Measurements from ENCODE around the gene RNASE13.

RNASE13 gene

DNA sequence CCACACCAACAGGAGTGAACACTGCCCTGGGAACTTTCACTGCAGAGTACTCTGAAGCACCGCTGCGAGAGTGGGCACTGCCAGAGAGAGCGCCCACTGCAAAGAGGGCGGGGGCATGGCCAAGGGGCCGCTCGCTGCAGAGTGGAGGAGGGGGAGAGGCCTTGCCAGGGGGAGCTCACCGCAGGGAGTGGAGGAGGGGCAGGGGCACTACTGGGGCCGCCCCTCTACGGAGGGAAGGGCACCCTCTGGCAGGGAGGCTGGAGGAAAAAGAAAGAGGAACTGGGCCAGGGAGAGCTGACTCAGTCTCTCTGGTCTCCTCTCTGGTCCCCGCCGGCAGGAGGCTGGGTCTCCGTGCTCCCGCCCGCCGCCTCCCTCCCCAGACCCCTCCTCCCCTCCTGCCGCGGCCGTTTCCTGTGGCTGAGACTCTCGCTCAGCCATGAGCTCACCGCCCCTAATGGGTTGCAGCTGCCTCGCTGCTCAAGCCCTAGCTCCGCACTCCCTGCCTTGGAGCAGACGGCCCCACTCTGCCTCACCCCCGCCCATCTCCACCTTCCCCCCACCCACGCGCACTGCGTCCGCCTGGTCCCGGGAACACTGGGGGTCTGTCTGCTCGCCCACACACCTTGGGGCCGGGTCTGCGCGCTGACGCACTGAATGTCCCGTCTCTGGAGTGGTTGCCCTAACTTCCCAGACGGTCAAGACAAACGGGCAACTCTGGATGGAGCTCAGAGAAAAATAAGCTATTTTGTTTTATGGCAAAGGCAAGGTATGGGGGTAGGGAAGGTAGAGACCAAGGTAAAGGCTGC, 36.8 kb upstream of the RNASE13 start:
- TF ChIP-seq, protein P1, sequence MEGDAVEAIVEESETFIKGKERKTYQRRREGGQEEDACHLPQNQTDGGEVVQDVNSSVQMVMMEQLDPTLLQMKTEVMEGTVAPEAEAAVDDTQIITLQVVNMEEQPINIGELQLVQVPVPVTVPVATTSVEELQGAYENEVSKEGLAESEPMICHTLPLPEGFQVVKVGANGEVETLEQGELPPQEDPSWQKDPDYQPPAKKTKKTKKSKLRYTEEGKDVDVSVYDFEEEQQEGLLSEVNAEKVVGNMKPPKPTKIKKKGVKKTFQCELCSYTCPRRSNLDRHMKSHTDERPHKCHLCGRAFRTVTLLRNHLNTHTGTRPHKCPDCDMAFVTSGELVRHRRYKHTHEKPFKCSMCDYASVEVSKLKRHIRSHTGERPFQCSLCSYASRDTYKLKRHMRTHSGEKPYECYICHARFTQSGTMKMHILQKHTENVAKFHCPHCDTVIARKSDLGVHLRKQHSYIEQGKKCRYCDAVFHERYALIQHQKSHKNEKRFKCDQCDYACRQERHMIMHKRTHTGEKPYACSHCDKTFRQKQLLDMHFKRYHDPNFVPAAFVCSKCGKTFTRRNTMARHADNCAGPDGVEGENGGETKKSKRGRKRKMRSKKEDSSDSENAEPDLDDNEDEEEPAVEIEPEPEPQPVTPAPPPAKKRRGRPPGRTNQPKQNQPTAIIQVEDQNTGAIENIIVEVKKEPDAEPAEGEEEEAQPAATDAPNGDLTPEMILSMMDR (conservative IDR thresholded peaks at IDR 0.05; ENCODE audit: low read depth, low read length), result no peak
- H2AFZ ChIP-seq (ENCODE audit: low read depth), result peak overlapping the region; percentile 75
- peak overlapping the region; percentile 86 for H3K4me2 ChIP-seq
- H4K20me1 ChIP-seq (ENCODE audit: insufficient read depth), result no peaks in the 10 kb centered on the region
- no peaks in the 10 kb centered on the region for H3K79me2 ChIP-seq (ENCODE audit: insufficient read depth, low read depth)
- peak overlapping the region; percentile 46 for H3K27ac ChIP-seq
- no peaks in the 10 kb centered on the region for H3K36me3 ChIP-seq (ENCODE audit: insufficient read depth)
- peaks cover 13% of the 10 kb centered on the region for H3K4me1 ChIP-seq (ENCODE audit: low read depth, poor library complexity, severe bottlenecking)
- no peak overlapping the region for H3K4me3 ChIP-seq (IDR thresholded peaks at IDR 0.05; ENCODE audit: insufficient read depth, low read depth, low read length)
- peak overlapping the region; percentile 50; the same call in 1 of the 2 replicates for H3K9ac ChIP-seq
- H3K27me3 ChIP-seq (ENCODE audit: insufficient read depth, low read depth), result no peaks in the 10 kb centered on the region

DNA sequence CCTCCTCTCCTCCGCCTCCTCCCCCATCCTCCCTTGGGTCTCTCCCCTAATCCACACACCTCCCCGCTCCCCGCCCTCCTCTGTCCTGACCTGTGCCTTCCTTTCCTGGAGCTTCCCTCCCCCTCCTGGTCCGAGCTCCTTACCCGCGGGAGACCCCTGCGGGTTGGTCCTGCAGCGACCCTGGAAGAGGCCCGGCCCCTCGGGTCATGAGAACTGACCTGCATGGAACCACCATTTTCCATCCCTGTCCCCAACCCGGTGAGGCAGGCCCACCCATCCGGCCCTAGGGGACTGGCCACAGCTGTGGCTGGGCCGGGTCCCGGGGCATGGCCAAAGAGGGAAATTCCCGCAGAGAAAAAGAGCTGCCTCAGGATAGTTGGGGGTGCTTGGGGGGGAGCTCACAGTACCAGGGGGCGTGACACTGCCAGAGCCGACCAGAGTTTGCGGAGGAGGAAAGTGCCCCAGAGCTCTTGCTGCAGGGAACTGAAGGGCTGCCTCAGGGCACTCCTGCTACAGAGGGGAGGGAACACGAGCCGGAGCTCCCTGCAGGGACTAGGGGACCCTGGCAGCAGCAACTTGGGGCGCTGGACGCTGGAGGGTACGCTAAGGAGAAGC, 36.1 kb upstream of the RNASE13 start:
- TF ChIP-seq, protein P1 (conservative IDR thresholded peaks at IDR 0.05; ENCODE audit: low read depth, low read length), result no peak
- peak overlapping the region; percentile 75 for H2AFZ ChIP-seq (ENCODE audit: low read depth)
- H3K4me2 ChIP-seq, result peak overlapping the region; percentile 86
- H3K79me2 ChIP-seq (ENCODE audit: insufficient read depth, low read depth), result no peaks in the 10 kb centered on the region
- H3K36me3 ChIP-seq (ENCODE audit: insufficient read depth), result no peaks in the 10 kb centered on the region
- no peaks in the 10 kb centered on the region for H3K27me3 ChIP-seq (ENCODE audit: insufficient read depth, low read depth)
- peak overlapping the region; percentile 30; the same call in 1 of the 2 replicates for H3K27ac ChIP-seq
- no peak overlapping the region for H3K4me3 ChIP-seq (IDR thresholded peaks at IDR 0.05; ENCODE audit: insufficient read depth, low read depth, low read length)
- H3K9ac ChIP-seq, result peak overlapping the region; percentile 39; the same call in 1 of the 2 replicates
- H4K20me1 ChIP-seq (ENCODE audit: insufficient read depth), result no peaks in the 10 kb centered on the region
- H3K4me1 ChIP-seq (ENCODE audit: low read depth, poor library complexity, severe bottlenecking), result peaks cover 14% of the 10 kb centered on the region

DNA sequence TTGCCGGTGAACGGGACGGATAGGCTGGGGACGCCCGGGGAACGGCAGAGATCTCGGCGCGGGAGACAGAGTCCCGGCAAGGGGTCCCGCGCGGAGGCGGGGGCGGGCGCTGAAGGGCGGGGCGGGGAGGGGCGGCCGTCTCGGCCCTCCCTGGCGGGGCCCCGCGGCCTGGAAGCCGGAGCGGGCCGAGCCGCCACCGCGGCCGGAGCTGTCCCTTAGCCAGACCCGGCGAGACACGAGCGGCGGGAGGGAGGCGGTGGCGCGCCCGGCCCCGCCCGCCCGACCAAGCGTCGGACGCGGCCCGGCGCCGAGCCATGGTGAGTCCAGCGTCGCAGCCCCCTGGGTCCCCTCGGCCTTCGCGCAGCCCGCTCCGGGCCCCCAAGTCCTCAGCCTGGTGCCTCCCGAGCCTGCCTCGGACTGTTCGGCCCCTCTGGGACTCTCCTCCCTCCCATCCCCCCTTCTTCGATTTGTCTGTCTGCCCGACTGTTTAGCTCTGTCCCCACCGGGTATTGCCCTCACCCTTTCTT, 35.5 kb upstream of the RNASE13 start, which contains the start of gene ARHGEF40:
Gene ARHGEF40, plus strand, starts transcription at position 222 of the 527 bp plus-strand sequence. Its CDS starts 93 bp downstream, at position 315.
- H4K20me1 ChIP-seq (ENCODE audit: insufficient read depth), result no peaks in the 10 kb centered on the region
- H3K27ac ChIP-seq, result peak within 1 kb of the TSS; percentile 30; the same call in 1 of the 2 replicates
- H3K27me3 ChIP-seq (ENCODE audit: insufficient read depth, low read depth), result no peaks in the 10 kb centered on the region
- peak within 1 kb of the TSS; percentile 86 for H3K4me2 ChIP-seq
- TF ChIP-seq, protein P1 (conservative IDR thresholded peaks at IDR 0.05; ENCODE audit: low read depth, low read length), result no peak
- H3K36me3 ChIP-seq (ENCODE audit: insufficient read depth), result no peaks in the 10 kb centered on the region
- peak within 1 kb of the TSS; percentile 75 for H2AFZ ChIP-seq (ENCODE audit: low read depth)
- peak within 1 kb of the TSS; percentile 39; the same call in 1 of the 2 replicates for H3K9ac ChIP-seq
- no peaks in the 10 kb centered on the region for H3K79me2 ChIP-seq (ENCODE audit: insufficient read depth, low read depth)
- no peak within 1 kb of the TSS for H3K4me3 ChIP-seq (IDR thresholded peaks at IDR 0.05; ENCODE audit: insufficient read depth, low read depth, low read length)
- H3K4me1 ChIP-seq (ENCODE audit: low read depth, poor library complexity, severe bottlenecking), result peaks cover 14% of the 10 kb centered on the region

DNA sequence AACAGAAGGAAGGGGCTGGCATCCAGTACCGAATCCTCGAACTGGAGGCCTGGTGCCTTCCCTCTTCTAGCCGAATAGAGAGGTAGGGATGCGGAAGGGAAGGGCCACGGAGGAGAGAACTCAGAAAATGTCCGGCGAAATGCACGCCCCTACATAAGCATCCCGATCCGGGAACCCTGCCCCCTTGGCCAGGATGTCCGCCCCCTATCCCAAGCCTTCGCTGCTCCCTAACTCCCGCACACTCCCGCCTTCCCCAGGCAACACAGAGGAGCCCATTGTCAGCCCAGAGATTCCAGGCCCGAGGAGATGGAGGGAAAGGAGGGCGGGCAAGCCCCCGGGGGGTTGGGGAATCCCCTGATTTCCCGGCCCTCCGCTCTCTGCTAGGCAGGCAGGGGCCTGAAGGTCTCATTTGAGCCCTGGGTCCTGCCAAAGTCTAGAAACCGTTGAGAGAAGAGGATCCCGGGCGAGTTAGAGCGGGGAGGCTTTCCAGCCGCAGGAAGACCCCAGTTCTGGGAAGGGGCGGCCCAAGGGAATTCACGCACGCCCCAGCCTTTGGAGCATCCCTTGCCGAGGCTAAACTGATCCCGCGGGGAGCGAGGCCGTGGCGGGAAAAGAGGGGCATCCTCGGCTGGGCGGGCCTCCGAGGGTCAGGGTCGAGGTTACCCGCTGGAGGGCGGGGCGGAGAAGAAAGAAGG, 34.9 kb upstream of the RNASE13 start:
- Histone ChIP-seq H3K27ac (no peak overlapping the region), H3K27me3 (ENCODE audit: insufficient read depth, low read depth) (no peaks in the 10 kb centered on the region), H3K79me2 (ENCODE audit: insufficient read depth, low read depth) (no peaks in the 10 kb centered on the region), H3K36me3 (ENCODE audit: insufficient read depth) (no peaks in the 10 kb centered on the region), H3K9ac (peak overlapping the region; percentile 15; the same call in 1 of the 2 replicates), H2AFZ (ENCODE audit: low read depth) (peak overlapping the region; percentile 73), H3K4me2 (peak overlapping the region; percentile 78), H4K20me1 (ENCODE audit: insufficient read depth) (no peaks in the 10 kb centered on the region), H3K4me3 (IDR thresholded peaks at IDR 0.05; ENCODE audit: insufficient read depth, low read depth, low read length) (no peak overlapping the region), H3K4me1 (ENCODE audit: low read depth, poor library complexity, severe bottlenecking) (peaks cover 14% of the 10 kb centered on the region)
- TF ChIP-seq, protein P1 (conservative IDR thresholded peaks at IDR 0.05; ENCODE audit: low read depth, low read length), result no peak
